ENCODE measurements around the gene ATG7.
"Not testable (repeated sequence)": the region's sequence is repeated elsewhere in the genome, so short reads cannot be mapped to it uniquely, and the experiment has no call there.

ATG7 gene

GRCh38 chr3:11405323-11405722 lies 133.1 kb downstream of the ATG7 start:
- Histone ChIP-seq H3K4me1 (ENCODE audit: insufficient read depth, low read length) (no peaks in the 10 kb centered on the region), H4K20me1 (ENCODE audit: insufficient read depth, low read length) (no peaks in the 10 kb centered on the region), H3K4me3 (ENCODE audit: low read depth in 1 of 2, low read length in 2 of 2) (no peak overlapping the region), H3K79me2 (ENCODE audit: insufficient read depth, low read length) (no peaks in the 10 kb centered on the region), H2AFZ (ENCODE audit: low read depth, low read length) (no peak overlapping the region), H3K9ac (ENCODE audit: low read depth, low read length) (no peak overlapping the region), H3K27me3 (ENCODE audit: insufficient read depth, low read length, poor library complexity) (no peaks in the 10 kb centered on the region), H3K36me3 (ENCODE audit: insufficient read depth, low read length) (peaks cover 21% of the 10 kb centered on the region; the same call in 1 of the 2 replicates), H3K9me3 (ENCODE audit: insufficient read depth, low read length, severe bottlenecking) (peaks cover 20% of the 10 kb centered on the region), H3K4me2 (ENCODE audit: insufficient read depth, low read length) (no peak overlapping the region), H3K27ac (ENCODE audit: low read length) (no peak overlapping the region)
- DNase-seq, result no peak
- no peak for ATAC-seq (ENCODE audit: insufficient read depth, low read depth)
- no peak for TF ChIP-seq CTCF (IDR thresholded peaks at IDR 0.05; ENCODE audit: borderline replicate concordance, extremely low read depth, low read length, poor library complexity, severe bottlenecking)
- TF ChIP-seq EZH2 (IDR thresholded peaks at IDR 0.05; ENCODE audit: borderline replicate concordance, low read depth, low read length, severe bottlenecking), result no peak

- Histone ChIP-seq H3K27ac (ENCODE audit: low read length) (no peak overlapping the region), H3K4me1 (ENCODE audit: insufficient read depth, low read length) (no peaks in the 10 kb centered on the region), H3K79me2 (ENCODE audit: insufficient read depth, low read length) (no peaks in the 10 kb centered on the region), H3K9ac (ENCODE audit: low read depth, low read length) (no peak overlapping the region), H3K27me3 (ENCODE audit: insufficient read depth, low read length, poor library complexity) (no peaks in the 10 kb centered on the region), H3K4me3 (ENCODE audit: low read depth in 1 of 2, low read length in 2 of 2) (no peak overlapping the region), H4K20me1 (ENCODE audit: insufficient read depth, low read length) (no peaks in the 10 kb centered on the region), H3K36me3 (ENCODE audit: insufficient read depth, low read length) (peaks cover 21% of the 10 kb centered on the region; the same call in 1 of the 2 replicates), H3K4me2 (ENCODE audit: insufficient read depth, low read length) (no peak overlapping the region), H3K9me3 (ENCODE audit: insufficient read depth, low read length, severe bottlenecking) (peaks cover 20% of the 10 kb centered on the region), H2AFZ (ENCODE audit: low read depth, low read length) (no peak overlapping the region)
- ATAC-seq (ENCODE audit: insufficient read depth, low read depth) (no peak), DNase-seq (no peak)
- TF ChIP-seq CTCF (IDR thresholded peaks at IDR 0.05; ENCODE audit: borderline replicate concordance, extremely low read depth, low read length, poor library complexity, severe bottlenecking), result no peak
- TF ChIP-seq EZH2 (IDR thresholded peaks at IDR 0.05; ENCODE audit: borderline replicate concordance, low read depth, low read length, severe bottlenecking), result no peak
These were observed 135.4 kb downstream of the ATG7 start for GRCh38 chr3:11407644-11408043.

GRCh38 chr3:11408324-11408859 lies 136.2 kb downstream of the ATG7 start:
- not testable (repeated sequence) for H3K4me2 ChIP-seq (ENCODE audit: insufficient read depth, low read length); H3K4me3 ChIP-seq (ENCODE audit: low read depth in 1 of 2, low read length in 2 of 2); H3K79me2 ChIP-seq (ENCODE audit: insufficient read depth, low read length); H2AFZ ChIP-seq (ENCODE audit: low read depth, low read length); ATAC-seq (ENCODE audit: insufficient read depth, low read depth); H3K27ac ChIP-seq (ENCODE audit: low read length); H3K4me1 ChIP-seq (ENCODE audit: insufficient read depth, low read length); H3K27me3 ChIP-seq (ENCODE audit: insufficient read depth, low read length, poor library complexity); DNase-seq; H4K20me1 ChIP-seq (ENCODE audit: insufficient read depth, low read length); H3K9ac ChIP-seq (ENCODE audit: low read depth, low read length)
- peaks cover 21% of the 10 kb centered on the region; the same call in 1 of the 2 replicates for H3K36me3 ChIP-seq (ENCODE audit: insufficient read depth, low read length)
- H3K9me3 ChIP-seq (ENCODE audit: insufficient read depth, low read length, severe bottlenecking), result peaks cover 20% of the 10 kb centered on the region

- Histone ChIP-seq H3K36me3 (ENCODE audit: insufficient read depth, low read length) (peaks cover 17% of the 10 kb centered on the region; the same call in 1 of the 2 replicates), H3K9ac (ENCODE audit: low read depth, low read length) (no peak overlapping the region), H3K4me1 (ENCODE audit: insufficient read depth, low read length) (no peaks in the 10 kb centered on the region), H3K4me3 (ENCODE audit: low read depth in 1 of 2, low read length in 2 of 2) (no peak overlapping the region), H4K20me1 (ENCODE audit: insufficient read depth, low read length) (no peaks in the 10 kb centered on the region), H3K27ac (ENCODE audit: low read length) (no peak overlapping the region), H3K79me2 (ENCODE audit: insufficient read depth, low read length) (no peaks in the 10 kb centered on the region), H2AFZ (ENCODE audit: low read depth, low read length) (no peak overlapping the region), H3K27me3 (ENCODE audit: insufficient read depth, low read length, poor library complexity) (no peaks in the 10 kb centered on the region), H3K9me3 (ENCODE audit: insufficient read depth, low read length, severe bottlenecking) (peaks cover 24% of the 10 kb centered on the region), H3K4me2 (ENCODE audit: insufficient read depth, low read length) (no peak overlapping the region)
- ATAC-seq (ENCODE audit: insufficient read depth, low read depth) (no peak), DNase-seq (no peak)
- TF ChIP-seq EZH2 (IDR thresholded peaks at IDR 0.05; ENCODE audit: borderline replicate concordance, low read depth, low read length, severe bottlenecking), result no peak
- no peak for TF ChIP-seq CTCF (IDR thresholded peaks at IDR 0.05; ENCODE audit: borderline replicate concordance, extremely low read depth, low read length, poor library complexity, severe bottlenecking)
These were observed 138.4 kb downstream of the ATG7 start for GRCh38 chr3:11410564-11410963.
